ENCODE results near the gene NAPB.
A peak's percentile ranks its signal among the peaks of the same experiment; 100 is the strongest.
"Not testable (repeated sequence)": the region's sequence is repeated elsewhere in the genome, so short reads cannot be mapped to it uniquely, and the experiment has no call there.

NAPB gene
- 12.6 to 25.2 reads per million in 2 experiments for total RNA-seq

DNA sequence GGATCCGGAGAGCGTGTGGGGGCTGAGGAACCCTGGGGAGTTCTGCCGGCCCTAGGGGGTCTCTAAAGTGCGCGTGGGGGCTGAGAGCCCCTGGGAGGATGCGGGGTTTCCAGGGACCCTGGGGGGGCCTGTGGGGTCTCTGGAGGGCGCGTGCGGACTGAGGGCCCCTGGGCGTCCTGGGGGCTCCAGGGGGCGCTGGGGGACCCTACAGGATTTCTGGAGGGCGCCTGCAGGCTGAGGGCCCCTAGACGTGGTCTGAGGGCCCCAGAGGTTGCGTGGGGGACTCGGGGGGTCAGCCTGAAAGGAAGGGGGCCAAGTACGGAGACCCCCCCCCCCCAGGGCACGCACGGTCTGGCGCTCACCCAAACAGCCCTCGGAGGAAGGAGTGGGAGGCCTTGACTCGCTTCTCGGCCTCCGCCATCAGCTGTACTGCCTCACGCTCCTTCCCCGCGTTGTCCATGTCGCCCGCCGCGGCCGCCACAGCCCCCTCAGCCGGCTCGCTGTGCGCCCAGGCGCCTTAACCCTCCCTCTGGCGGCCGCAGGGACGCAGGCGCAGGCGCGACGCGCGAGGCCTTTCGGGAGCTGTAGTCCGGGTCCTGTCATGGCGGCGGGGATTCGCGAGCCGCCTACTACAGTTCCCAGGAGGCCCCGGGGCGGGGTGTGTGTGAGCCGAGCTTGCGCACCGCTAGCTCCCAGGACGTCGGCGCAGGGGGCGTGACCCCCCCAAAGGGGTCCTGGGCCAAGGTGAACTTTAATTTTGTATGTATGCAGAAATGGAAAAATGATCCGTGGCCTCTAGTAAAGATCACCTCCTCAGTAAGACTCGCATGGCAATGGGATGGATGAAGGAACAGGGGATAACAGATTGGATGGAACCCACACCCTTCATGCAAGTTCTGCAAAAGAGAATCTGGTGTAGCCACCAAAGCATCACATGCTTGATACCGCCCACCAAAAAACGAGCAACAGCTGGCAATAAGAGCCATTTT lies at the start of gene NAPB:
Gene NAPB, minus strand, starts transcription at position 546 of the 989 bp plus-strand sequence. Its CDS starts 86 bp downstream, at position 460.
- DNase-seq (ENCODE audit: low read depth), result peak; percentile 89

DNA sequence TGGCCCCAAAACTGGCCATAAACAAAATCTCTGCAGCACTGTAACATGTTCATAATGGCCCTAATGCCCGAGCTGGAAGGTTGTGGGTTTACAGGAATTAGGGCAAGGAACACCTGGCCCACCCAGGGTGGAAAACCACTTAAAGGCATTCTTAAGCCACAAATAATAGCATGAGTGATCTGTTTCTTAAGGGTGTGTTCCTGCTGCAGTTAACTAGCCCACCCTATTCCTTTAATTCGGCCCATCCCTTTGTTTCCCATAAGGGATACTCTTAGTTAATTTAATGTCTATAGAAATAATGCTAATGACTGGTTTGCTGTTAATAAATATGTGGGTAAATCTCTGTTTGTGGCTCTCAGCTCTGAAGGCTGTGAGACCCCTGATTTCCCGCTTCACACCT lies 45.7 kb upstream of the NAPB start:
- not testable (repeated sequence) for DNase-seq (ENCODE audit: low read depth)

- no peak for DNase-seq (ENCODE audit: low read depth)
These were observed 39.9 kb upstream of the NAPB start for GRCh38 chr20:23461180-23461579.

DNA sequence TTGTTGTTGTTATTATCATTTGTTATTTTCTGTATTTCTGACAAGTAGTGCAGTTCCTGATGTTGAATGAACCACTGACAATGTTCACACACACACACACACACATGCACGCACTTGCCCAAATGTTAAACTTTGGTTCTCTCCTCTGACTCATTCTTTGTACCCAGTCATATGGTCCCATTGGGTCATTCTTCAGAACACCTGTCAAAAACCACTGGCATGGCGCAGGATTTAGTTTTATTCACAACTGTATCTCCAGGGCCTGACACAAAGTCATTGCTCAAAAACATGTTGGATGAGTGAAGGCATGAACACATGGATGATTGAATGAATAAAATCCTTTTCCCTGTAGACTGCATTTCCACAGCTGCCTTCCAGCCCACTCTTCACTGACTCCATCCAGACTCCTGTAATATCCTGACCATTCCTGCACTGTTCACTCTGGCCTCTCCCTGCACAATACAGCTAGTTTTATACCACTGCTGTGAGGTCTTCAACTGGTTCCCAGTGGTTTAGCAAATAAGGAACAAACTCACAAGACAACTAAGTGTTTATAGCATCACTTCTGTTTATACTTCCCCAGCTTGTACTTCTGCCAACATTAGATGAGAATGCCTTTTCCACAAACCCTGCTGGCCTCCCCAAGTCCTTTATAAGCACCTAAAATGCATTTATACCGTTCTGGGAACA lies 38.3 kb upstream of the NAPB start:
- DNase-seq (ENCODE audit: low read depth), result no peak

DNA sequence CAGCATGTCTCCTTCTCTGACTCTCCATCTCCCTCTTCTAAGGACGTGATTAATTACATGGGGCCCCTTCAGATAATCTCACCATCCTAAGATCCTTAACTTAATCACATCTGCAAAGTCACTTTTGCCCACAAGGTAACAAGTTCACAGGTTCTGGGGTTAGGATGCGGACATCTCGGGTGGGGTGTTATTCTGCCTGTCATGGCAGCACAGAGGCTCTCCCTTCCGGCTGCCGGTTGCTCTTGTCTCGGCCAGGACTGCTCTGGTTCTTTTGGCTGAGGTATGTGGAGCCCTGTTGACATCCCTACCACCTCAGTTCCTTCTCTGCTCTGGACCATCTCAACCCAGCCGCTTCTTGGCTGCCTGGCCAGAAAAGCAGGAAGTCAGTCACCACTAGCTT lies 35.6 kb upstream of the NAPB start:
- DNase-seq (ENCODE audit: low read depth), result no peak

GRCh38 chr20:23456409-23456808 lies 35.1 kb upstream of the NAPB start:
- no peak for DNase-seq (ENCODE audit: low read depth)

DNA sequence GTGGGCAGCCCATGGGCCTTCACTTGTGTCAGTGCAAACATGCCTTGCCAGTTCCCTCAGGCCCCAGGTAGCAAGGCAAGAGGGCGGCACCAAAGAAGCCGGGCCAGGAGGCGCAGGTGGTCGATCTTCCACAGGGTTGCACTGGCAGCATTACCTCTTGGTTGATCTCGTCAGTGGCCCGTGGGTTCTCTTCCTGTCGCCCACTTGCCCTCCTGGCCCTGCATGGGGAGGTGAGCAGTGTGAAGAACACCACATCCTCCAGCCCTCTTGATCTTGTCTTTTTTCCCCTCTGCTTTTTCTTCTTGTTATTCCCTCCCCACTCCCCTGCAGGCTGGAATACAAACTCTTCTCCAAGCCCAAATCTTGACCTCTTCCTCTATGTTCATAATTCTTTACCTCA lies 34.4 kb upstream of the NAPB start:
- DNase-seq (ENCODE audit: low read depth), result no peak

GRCh38 chr20:23454816-23455215 lies 33.5 kb upstream of the NAPB start:
- no peak for DNase-seq (ENCODE audit: low read depth)

DNA sequence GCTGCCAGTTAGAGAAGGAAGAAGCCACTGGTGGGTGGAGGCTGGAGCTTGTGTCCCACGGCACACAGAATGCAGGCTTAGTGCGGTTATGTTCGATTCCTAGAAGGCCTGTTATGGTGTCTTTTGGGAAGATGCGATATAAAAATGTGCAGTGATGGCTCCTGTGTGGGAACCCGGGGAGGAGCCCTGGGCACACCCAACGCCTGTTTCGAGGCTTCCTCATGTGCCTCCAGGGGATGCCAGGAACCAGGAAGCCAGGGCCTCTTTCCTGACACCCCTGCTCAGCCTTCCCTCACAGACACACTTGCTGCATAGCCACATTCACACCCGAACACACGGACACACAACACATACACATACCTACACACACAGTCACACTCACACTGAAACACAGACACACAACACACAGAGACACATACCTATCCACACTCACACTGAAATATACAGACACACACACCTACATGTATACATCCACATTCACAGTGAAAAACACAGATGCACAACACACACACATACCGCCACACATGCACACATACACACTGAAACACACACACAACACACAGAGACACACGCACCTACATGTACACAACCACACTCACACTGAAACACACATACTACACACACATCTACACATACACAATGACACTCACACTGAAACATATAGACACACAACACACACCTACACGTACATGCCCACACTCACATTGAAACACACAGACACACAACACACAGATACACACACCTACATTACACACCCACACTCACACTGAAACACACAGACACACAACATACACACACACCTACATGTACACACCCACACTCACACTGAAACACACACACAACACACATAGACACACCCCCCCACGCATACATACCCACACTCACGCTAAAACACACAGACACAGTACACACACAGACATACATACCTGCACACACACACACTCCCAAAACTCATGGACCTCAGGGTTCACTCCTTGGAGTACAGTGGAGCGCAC lies 32.6 kb upstream of the NAPB start:
- DNase-seq (ENCODE audit: low read depth), result no peak

DNA sequence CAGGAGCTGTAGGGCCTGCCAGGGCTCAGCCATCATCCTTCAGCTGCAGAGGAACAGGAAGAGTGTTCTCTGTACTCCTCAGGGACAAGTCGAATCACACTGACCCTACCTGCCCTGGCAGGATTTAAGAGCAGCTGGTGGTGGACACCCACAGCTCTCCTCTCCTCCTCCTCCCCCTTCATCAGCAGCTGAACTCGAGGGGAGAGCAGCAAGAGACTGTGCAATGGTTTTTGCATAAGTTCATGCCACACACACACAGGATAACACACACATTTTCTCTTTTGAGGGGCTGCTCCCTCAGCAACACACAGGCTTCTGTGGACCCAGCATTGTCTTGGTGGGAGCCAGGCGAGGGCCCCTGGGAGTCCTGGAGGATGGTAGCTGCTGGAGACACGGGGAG lies 31.5 kb upstream of the NAPB start, which contains the start of gene CST11:
Gene CST11, minus strand, starts transcription at position 101 of the 400 bp plus-strand sequence. Its CDS starts 65 bp downstream, at position 36.
- no peak for DNase-seq (ENCODE audit: low read depth)

- DNase-seq (ENCODE audit: low read depth), result no peak
These were observed 30.7 kb upstream of the NAPB start for GRCh38 chr20:23451956-23452487.

- DNase-seq (ENCODE audit: low read depth), result no peak
These were observed 29.6 kb upstream of the NAPB start for GRCh38 chr20:23450877-23451276.

- no peak for DNase-seq (ENCODE audit: low read depth)
These were observed 28.1 kb upstream of the NAPB start for GRCh38 chr20:23449421-23449820.

DNA sequence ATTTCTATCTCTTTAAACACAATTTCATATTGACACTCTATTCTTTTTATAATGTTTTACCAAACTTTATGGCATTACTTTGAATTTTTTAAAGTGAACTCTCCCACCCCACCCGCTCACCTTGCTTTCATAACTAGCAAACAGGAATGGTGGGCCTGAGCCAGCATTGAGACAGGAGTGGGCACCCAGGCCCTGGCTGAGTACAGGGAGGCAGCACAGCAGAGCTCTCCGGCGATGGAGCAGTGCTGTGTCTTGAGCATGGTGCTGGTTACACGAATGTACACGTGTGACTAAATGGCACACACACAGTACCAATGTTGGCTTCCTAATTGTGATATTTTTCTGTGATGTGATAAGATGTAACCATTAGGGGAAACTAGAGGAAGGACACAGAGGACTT lies 26.9 kb upstream of the NAPB start:
- DNase-seq (ENCODE audit: low read depth), result no peak

- no peak for DNase-seq (ENCODE audit: low read depth)
These were observed 25.2 kb upstream of the NAPB start for GRCh38 chr20:23446505-23446904.

- DNase-seq (ENCODE audit: low read depth), result no peak
These were observed 24.4 kb upstream of the NAPB start for GRCh38 chr20:23445596-23446217.

DNA sequence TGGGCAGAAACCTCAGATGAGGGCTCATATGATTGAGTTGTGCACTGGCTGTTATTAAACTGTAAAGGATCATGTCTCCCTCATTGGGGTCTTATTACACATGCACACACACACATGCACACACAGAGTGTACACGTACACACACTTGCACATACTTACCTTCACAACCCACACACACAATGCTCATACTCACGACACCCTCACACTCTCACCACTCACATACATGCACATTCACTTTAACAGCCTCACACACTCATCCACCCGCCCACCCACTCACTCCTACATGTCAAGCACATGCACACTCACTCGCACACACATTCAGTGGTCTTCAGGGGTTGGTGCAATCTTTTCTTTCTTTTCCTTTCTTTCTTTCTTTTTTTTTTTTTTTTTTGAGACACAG lies 23.6 kb upstream of the NAPB start:
- DNase-seq (ENCODE audit: low read depth), result no peak

DNA sequence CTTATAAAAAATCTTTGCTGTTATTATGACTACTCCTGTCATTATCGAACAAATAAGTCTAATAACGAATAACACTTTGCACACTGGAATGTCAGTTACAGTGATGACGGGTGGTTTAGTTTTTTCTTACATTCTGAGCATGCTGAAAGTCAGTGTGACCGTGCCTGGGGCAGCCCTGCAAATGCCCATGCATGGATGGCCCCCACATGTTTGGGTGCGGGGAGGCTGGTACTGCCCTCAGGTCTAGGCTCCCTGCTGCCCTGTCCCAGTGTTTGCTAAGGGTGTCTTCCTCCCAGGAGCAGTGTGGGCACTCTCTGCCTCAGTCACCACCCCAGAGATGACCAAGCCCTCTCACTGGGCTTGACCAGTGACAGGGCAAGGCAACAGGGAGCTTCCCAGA lies 21.1 kb upstream of the NAPB start:
- DNase-seq (ENCODE audit: low read depth), result no peak

GRCh38 chr20:23441850-23442313 lies 20.6 kb upstream of the NAPB start:
- DNase-seq (ENCODE audit: low read depth), result peak; percentile 40

- no peak for DNase-seq (ENCODE audit: low read depth)
These were observed 18.7 kb upstream of the NAPB start for GRCh38 chr20:23440004-23440403.

GRCh38 chr20:23438661-23439060 lies 17.4 kb upstream of the NAPB start:
- no peak for DNase-seq (ENCODE audit: low read depth)
